Activated CD4-positive, alpha-beta T cell treated with anti-CD3 and anti-CD28 coated beads for 36 hours (primary cell): Measurements from ENCODE around the gene HDAC4. TPM values are rescaled to one million over a fixed set of nuclear protein-coding genes. Genes with fewer than 3 reads are reported as not detected.
A peak's percentile ranks its signal among the peaks of the same experiment; 100 is the strongest.

Source experiments
- ATAC-seq: fragments of 200-7000 bp; cut with Tn5 transposase; one replicate; pipeline ENCODE4 v1.10.0; 2021; ENCODE audit warnings: mild to moderate bottlenecking, moderate library complexity
- CTCF ChIA-PET: fragments of 350-600 bp; sonication (Branson Sonifier 250); formaldehyde crosslinking; loops from one replicate; lab custom pipeline; 2021; ENCODE audit warnings: antibody characterized with exemption; lab: Charles Lee
- POLR2A ChIA-PET: fragments of 350-600 bp; sonication (Branson Sonifier 250); formaldehyde crosslinking; loops from one replicate; lab custom pipeline; 2021; ENCODE audit warnings: antibody characterized with exemption, inconsistent platforms; lab: Charles Lee
- DNase-seq: peaks from one replicate; pipeline ENCODE4 v3.0.0-alpha.2; 2020
- H3K27ac Mint-ChIP-seq: one replicate; pipeline ENCODE4 v1.8.0; 2021; ENCODE audit warnings: mixed read lengths
- H3K27me3 Mint-ChIP-seq: one replicate; pipeline ENCODE4 v1.8.0; 2021; ENCODE audit warnings: mixed read lengths
- H3K36me3 Mint-ChIP-seq: one replicate; pipeline ENCODE4 v1.8.0; 2021; ENCODE audit warnings: low read depth, mixed read lengths
- H3K4me1 Mint-ChIP-seq: one replicate; pipeline ENCODE4 v1.8.0; 2021; ENCODE audit warnings: mixed read lengths
- H3K4me3 Mint-ChIP-seq: one replicate; pipeline ENCODE4 v1.8.0; 2021; ENCODE audit warnings: mild to moderate bottlenecking, moderate library complexity, mixed read lengths
- H3K9me3 Mint-ChIP-seq: one replicate; pipeline ENCODE4 v1.8.0; 2021; ENCODE audit warnings: low read depth, mixed read lengths
- intact Hi-C, 2 experiments: fragments of 100-400 bp; cut with DNase I in 1 of 2; cut with micrococcal nuclease in 1 of 2; formaldehyde crosslinking; loops; one replicate each; pipeline versions ENCODE4 v1.14.2 to v1.15.1; 2022 to 2024; cut with DNase I, micrococcal nuclease
- total RNA-seq, 2 experiments: library from RNA; stranded (reverse); gene quantifications; one replicate each; pipeline ENCODE4 v1.2.3, GENCODE V29; 2021

The HDAC4 gene
- total RNA-seq, 2 experiments from 2014 or later: 25.4 to 30.4 TPM

DNA sequence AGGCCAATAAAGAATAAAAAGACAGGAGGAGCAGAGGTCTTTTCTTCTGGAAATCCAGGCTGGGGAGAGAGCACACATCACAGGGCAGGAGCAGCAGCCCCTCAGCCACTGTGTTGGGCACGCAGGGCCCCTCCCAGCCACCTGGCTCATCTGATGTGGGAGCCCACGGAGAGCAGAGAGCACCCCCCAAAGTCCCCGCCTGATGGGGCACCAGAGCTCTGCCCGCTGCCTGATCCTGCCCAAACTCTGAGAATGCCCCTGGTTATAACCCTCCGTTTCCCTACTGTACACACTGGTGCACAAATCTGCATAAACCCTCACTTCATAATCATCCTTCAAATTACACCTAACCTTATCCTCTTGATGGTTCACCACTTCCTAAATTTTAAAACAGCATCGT, 111.3 kb downstream of the HDAC4 start:
- intact Hi-C loops: loop anchor here (1.0 to 5.0 kb wide), 12 partner anchors 10 to 259 kb away; partner anchors contain the start of gene HDAC4 (in 2 of the 2)
- no peaks in the 10 kb centered on the region for H3K9me3 Mint-ChIP-seq
- H3K36me3 Mint-ChIP-seq: peaks cover 2% of the 10 kb centered on the region
- POLR2A ChIA-PET: interaction anchor here (1.0 to 1.5 kb wide), 2 partner anchors 14 to 91 kb away, joined by 4 read pairs; no protein-coding TSS in a partner anchor
- peak; percentile 57 for DNase-seq
- peak; percentile 11 for ATAC-seq
- peaks cover 80% of the 10 kb centered on the region for H3K4me1 Mint-ChIP-seq
- peak overlapping the region; percentile 36 for H3K4me3 Mint-ChIP-seq
- CTCF ChIA-PET: interaction anchor here (0.7 to 1.4 kb wide), 3 partner anchors 34 to 93 kb away, joined by 3 to 5 read pairs (median 4); no protein-coding TSS in a partner anchor
- H3K27me3 Mint-ChIP-seq: peaks cover 21% of the 10 kb centered on the region
- peak overlapping the region; percentile 89 for H3K27ac Mint-ChIP-seq

DNA sequence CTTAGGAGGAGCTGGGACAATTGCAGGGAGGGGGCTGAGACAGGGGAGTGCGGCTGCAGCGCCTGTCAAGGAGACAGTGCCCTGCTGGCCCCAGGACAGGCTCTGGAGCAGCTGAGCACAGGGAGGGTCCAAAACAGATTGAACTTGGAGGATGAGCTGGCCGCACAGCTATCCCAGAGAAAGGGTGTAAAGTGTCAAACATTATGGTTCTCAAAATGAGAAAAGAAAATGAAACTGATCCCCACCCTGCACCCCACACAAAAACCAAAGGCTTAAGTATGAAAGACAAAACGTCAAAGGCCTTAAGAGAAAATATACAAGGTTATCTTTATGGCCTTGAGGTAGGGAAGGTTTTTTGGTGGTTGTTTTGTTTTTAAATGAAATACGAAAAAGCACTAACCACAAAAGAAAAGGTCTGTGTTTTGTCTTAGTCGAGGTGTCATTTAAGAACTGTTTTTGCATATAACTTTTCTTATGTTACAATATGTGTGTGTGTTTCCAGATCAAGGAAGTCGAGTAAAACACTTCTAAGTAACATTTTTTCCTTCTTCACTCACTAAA, 111.8 kb downstream of the HDAC4 start:
- H3K36me3 Mint-ChIP-seq: peaks cover 2% of the 10 kb centered on the region
- DNase-seq (peak; percentile 69), ATAC-seq (peak; percentile 65)
- ChIA-PET CTCF (interaction anchor here (0.7 to 1.4 kb wide), 4 partner anchors 34 to 94 kb away, joined by 3 to 6 read pairs (median 4); no protein-coding TSS in a partner anchor), POLR2A (interaction anchor here (1.0 to 1.5 kb wide), 2 partner anchors 14 to 92 kb away, joined by 4 read pairs; no protein-coding TSS in a partner anchor)
- peaks cover 21% of the 10 kb centered on the region for H3K27me3 Mint-ChIP-seq
- peak overlapping the region; percentile 36 for H3K4me3 Mint-ChIP-seq
- intact Hi-C loops: loop anchor here (1.0 to 5.0 kb wide), 12 partner anchors 10 to 259 kb away; partner anchors contain the start of gene HDAC4 (in 2 of the 2)
- H3K27ac Mint-ChIP-seq: peak overlapping the region; percentile 89
- H3K4me1 Mint-ChIP-seq: peaks cover 80% of the 10 kb centered on the region
- H3K9me3 Mint-ChIP-seq: no peaks in the 10 kb centered on the region

DNA sequence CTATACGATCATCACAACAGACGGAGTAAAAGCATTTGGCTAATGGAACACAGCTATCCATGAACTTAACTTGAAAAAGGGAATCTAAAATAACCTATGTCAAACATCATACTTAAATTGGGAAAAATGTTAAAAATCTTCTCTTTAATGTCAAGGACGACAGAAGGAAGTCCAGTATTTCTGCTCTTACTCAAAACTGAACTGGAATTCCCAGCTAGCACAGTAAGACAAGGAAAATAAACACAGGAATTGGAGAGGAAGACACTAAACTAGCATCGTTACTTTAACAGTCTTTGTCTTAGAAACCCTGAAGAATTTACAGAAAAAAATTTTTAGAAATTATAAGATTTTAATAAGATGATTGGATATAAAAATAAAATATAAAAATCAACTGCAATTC, 112.6 kb downstream of the HDAC4 start:
- peaks cover 79% of the 10 kb centered on the region for H3K4me1 Mint-ChIP-seq
- H3K27ac Mint-ChIP-seq: no peak overlapping the region
- DNase-seq (no peak), ATAC-seq (no peak)
- ChIA-PET CTCF (interaction anchor here (0.7 to 1.4 kb wide), 4 partner anchors 16 to 93 kb away, joined by 4 to 6 read pairs (median 5); no protein-coding TSS in a partner anchor), POLR2A (interaction anchor here (1.0 to 1.5 kb wide), 2 partner anchors 13 to 93 kb away, joined by 4 read pairs; no protein-coding TSS in a partner anchor)
- peaks cover 4% of the 10 kb centered on the region for H3K36me3 Mint-ChIP-seq
- intact Hi-C loops: loop anchor here (2.0 to 5.0 kb wide), 5 partner anchors 17 to 114 kb away; partner anchors contain the start of gene HDAC4 (in 2 of the 2)
- H3K9me3 Mint-ChIP-seq: no peaks in the 10 kb centered on the region
- H3K4me3 Mint-ChIP-seq: no peak overlapping the region
- peaks cover 21% of the 10 kb centered on the region for H3K27me3 Mint-ChIP-seq

DNA sequence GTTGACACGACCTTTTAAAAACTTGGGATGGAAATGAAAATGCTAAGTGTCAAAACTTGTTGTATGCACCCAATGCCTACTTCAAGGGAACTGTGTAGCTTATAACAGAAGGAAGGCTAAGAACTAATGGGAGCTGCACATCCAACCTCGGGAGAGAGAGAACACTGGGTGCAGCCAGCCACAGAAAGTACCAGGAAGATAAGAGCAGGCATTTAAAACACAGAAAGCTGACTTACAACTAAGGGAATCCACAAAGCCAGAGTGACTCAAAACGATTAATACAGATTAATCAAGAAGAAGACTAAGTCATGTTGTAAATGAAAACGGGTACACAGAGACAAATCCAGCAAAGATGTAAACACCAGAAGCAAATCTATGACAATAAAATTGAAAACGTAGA, 113.4 kb downstream of the HDAC4 start:
- H3K4me1 Mint-ChIP-seq: peaks cover 75% of the 10 kb centered on the region
- peaks cover 3% of the 10 kb centered on the region for H3K36me3 Mint-ChIP-seq
- H3K9me3 Mint-ChIP-seq: no peaks in the 10 kb centered on the region
- H3K4me3 Mint-ChIP-seq: no peak overlapping the region
- peak overlapping the region; percentile 1 for H3K27ac Mint-ChIP-seq
- H3K27me3 Mint-ChIP-seq: peaks cover 20% of the 10 kb centered on the region
- DNase-seq: no peak
- CTCF ChIA-PET: interaction anchor here (0.5 to 1.2 kb wide), 3 partner anchors 10 to 146 kb away, joined by 3 to 4 read pairs (median 3); no protein-coding TSS in a partner anchor
- ATAC-seq: no peak
- POLR2A ChIA-PET: no interaction called here
- intact Hi-C loops: loop anchor here in 1 of 2 experiments (5.0 kb wide), 1 partner anchor 115 kb away; the partner anchor contains the start of gene HDAC4

DNA sequence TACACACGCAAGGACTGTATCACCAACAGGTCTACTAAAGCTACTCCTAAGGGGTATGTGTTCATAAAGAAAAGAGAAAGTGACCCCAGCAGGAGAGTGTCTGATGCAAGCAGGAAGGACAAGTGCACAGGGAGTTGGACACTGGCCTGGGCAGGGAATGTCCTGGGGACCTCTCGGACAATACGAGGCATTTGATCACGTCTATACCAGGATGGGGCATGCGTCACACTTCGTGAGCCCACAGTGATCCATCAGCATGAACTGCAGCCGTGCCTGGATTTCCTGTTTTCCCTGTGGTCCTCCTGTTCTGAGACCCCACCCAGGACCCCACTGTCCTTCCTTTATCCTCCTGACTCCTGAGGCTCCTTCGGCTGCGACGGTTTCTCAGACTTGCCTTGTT, 113.9 kb downstream of the HDAC4 start:
- CTCF ChIA-PET: interaction anchor here (0.5 to 1.2 kb wide), 3 partner anchors 11 to 94 kb away, joined by 3 to 4 read pairs (median 3); no protein-coding TSS in a partner anchor
- peaks cover 2% of the 10 kb centered on the region for H3K36me3 Mint-ChIP-seq
- no peak for DNase-seq
- ATAC-seq: no peak
- no peaks in the 10 kb centered on the region for H3K9me3 Mint-ChIP-seq
- peaks cover 18% of the 10 kb centered on the region for H3K27me3 Mint-ChIP-seq
- peak overlapping the region; percentile 1 for H3K27ac Mint-ChIP-seq
- H3K4me1 Mint-ChIP-seq: peaks cover 73% of the 10 kb centered on the region
- POLR2A ChIA-PET: no interaction called here
- intact Hi-C loops: loop anchor here (1.0 to 5.0 kb wide), 2 partner anchors 94 to 115 kb away; partner anchors contain the start of gene HDAC4 (in 1 of the 2)
- no peak overlapping the region for H3K4me3 Mint-ChIP-seq

DNA sequence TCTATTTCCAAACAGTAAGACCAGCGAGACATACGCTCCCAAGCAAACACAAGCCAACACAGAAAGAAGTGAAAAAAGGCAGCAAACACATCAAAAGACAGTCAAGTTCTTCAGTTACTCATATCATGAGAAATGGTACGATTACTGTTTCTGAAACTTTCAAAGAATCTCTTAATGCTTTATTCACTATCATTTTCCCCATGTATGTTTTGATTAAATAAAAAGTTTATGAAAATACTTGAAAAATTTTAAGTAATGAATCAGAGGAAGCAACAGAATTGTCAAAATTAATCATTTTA, 114.9 kb downstream of the HDAC4 start:
- no peak for DNase-seq
- peak; percentile 57 for ATAC-seq
- peaks cover 2% of the 10 kb centered on the region for H3K36me3 Mint-ChIP-seq
- H3K27ac Mint-ChIP-seq: peak overlapping the region; percentile 78
- H3K9me3 Mint-ChIP-seq: no peaks in the 10 kb centered on the region
- H3K4me3 Mint-ChIP-seq: peak overlapping the region; percentile 63
- H3K27me3 Mint-ChIP-seq: peaks cover 18% of the 10 kb centered on the region
- POLR2A ChIA-PET: interaction anchor here (0.9 kb wide), 1 partner anchor 11 kb away, joined by 3 read pairs; no protein-coding TSS in a partner anchor
- CTCF ChIA-PET: interaction anchor here (0.8 to 1.7 kb wide), 4 partner anchors 8 to 19 kb away, joined by 3 to 6 read pairs (median 4); no protein-coding TSS in a partner anchor
- intact Hi-C loops: loop anchor here (1.0 to 5.0 kb wide), 3 partner anchors 11 to 116 kb away; partner anchors contain the start of gene HDAC4 (in 1 of the 2)
- H3K4me1 Mint-ChIP-seq: peaks cover 73% of the 10 kb centered on the region

DNA sequence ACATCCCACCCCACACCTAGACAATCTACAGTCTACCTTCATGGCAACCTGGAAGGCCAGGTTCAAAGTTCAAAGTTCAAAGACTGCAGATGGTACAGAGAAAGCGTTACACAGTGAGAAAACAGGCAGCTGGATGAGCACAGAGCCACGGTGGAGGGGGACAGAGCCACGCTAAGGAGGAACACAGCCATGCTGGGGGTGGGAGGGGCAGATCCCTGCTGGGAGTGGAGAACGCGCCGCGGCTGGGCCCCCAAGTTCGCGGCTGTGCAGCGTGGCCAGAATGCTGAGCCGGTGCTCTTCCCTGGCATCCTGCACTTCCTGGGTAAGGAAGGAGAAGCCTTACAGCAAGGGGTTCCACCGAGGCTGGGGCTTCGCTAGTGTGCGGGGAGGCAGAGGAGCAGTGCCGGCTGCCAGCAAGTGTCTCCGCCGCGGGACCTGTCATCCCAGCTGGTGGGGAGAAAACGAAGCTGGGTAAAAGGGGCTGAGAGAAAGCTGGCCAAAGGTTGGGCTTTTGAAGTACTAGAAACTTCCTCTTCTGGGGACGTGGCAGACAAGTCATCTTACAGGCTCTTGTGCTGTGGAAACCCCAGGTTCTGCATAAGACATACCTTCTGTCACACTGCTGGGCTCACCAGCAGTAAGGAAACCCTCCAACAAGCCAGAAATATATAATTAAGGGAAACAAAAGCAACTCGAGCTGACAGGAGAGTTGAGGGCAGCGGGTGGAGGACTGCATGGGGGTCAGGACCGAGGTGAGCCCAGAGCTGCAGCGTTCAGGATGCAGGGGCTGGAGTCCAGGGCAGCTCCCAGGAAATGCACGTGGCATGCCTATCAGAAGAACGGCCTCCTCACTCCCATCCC, 115.5 kb downstream of the HDAC4 start:
- Mint-ChIP-seq H3K36me3 (peaks cover 2% of the 10 kb centered on the region), H3K27ac (peak overlapping the region; percentile 78), H3K27me3 (peaks cover 16% of the 10 kb centered on the region), H3K4me3 (peak overlapping the region; percentile 63), H3K4me1 (peaks cover 67% of the 10 kb centered on the region), H3K9me3 (no peaks in the 10 kb centered on the region)
- ATAC-seq: peak; percentile 64
- intact Hi-C loops: loop anchor here (1.0 to 5.0 kb wide), 2 partner anchors 10 to 117 kb away; partner anchors contain the start of gene HDAC4 (in 1 of the 2)
- CTCF ChIA-PET: interaction anchor here (0.6 to 1.7 kb wide), 6 partner anchors 9 to 21 kb away, joined by 3 to 6 read pairs (median 4); no protein-coding TSS in a partner anchor
- peak; percentile 65 for DNase-seq
- POLR2A ChIA-PET: interaction anchor here (0.6 to 1.2 kb wide), 3 partner anchors 10 to 69 kb away, joined by 3 read pairs; no protein-coding TSS in a partner anchor

DNA sequence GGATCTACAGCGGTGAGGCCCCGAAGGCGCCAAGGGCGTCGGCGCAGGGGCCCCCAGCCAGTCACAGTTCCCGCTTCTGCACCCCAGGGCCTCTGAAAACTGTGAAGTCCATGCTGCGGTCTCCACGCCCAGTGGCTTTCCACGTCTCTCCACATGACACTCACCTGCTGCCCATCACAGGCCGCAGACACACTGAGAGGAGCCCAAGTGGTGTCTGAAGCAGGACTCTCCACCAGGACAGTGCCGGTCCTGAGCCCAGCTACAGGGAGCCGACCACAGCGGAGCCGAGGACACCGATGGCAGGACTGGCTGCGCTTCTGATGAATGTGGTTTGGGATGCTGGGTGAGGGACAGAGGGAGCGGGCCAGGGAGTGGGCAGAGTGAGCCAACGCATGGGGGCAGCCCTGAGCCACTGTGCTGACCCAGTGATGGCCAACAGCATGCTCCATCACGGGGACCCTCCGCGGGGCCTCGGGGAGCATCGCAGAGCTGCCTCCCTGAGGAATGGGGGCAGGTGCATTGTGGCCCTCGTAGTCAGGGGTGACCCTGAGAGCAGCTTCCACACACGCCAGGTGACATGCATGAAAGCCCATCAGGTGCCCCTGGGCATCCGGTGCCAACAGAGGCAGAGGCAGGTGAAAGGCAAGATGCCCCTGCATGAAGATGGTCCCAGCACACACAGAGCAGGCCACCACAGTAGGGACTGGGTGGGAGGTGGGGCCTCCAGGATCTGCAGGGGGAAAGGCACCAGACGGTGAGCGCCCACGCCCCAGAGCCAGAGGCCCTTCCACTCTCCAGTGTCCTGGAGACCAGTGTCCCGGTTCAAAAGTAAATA, 116.6 kb downstream of the HDAC4 start:
- POLR2A ChIA-PET: interaction anchor here (1.2 kb wide), 1 partner anchor 20 kb away, joined by 3 read pairs; no protein-coding TSS in a partner anchor
- H3K27ac Mint-ChIP-seq: no peak overlapping the region

DNA sequence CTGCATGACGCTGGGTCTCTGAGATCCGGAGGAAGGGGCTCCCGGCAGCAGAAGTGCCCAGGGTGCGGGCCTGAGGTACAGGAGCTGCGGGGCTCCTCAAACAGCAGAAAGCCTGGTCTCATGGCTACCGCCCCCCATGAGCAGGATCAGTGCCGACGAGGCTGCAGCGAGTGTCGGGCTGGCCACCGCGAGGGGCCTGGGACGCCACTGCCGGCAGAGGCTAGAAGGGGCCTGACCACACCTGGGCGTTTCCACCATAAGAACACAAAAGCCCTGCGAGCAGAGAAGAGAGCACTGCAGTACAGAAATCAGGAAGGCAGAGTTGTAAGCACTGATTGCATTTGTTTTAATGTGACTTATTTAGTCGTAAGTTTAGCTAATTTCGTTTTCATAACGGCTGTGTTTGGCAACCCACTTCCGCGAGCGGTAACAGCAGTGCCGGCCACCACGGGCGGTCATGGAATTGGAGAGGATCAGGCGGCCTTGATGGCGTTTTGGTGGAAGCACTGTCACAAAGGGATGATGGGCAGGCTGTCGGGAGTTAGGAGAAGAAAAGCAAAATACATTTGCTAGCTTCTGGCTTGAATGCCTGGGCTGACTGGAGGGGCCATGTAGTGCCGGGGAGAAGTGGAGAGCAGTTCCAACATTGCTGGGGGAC, 117.4 kb downstream of the HDAC4 start:
- peaks cover 15% of the 10 kb centered on the region for H3K27me3 Mint-ChIP-seq
- ATAC-seq (no peak), DNase-seq (no peak)
- intact Hi-C loops: no loop called here
- ChIA-PET CTCF (interaction anchor here (0.6 to 1.2 kb wide), 3 partner anchors 9 to 97 kb away, joined by 3 to 4 read pairs (median 3); no protein-coding TSS in a partner anchor), POLR2A (no interaction called here)
- H3K36me3 Mint-ChIP-seq: peaks cover 4% of the 10 kb centered on the region
- H3K27ac Mint-ChIP-seq: no peak overlapping the region
- H3K4me1 Mint-ChIP-seq: peaks cover 49% of the 10 kb centered on the region
- no peak overlapping the region for H3K4me3 Mint-ChIP-seq
- no peaks in the 10 kb centered on the region for H3K9me3 Mint-ChIP-seq

More for the DNA sequence above, 116.6 kb downstream of the HDAC4 start:
- peaks cover 56% of the 10 kb centered on the region for H3K4me1 Mint-ChIP-seq
- peak overlapping the region; percentile 63 for H3K4me3 Mint-ChIP-seq
- ATAC-seq (no peak), DNase-seq (no peak)
- H3K9me3 Mint-ChIP-seq: no peaks in the 10 kb centered on the region
- peaks cover 15% of the 10 kb centered on the region for H3K27me3 Mint-ChIP-seq
- peaks cover 4% of the 10 kb centered on the region for H3K36me3 Mint-ChIP-seq
- intact Hi-C loops: no loop called here
- CTCF ChIA-PET: interaction anchor here (0.6 kb wide), 2 partner anchors 32 to 114 kb away, joined by 3 to 5 read pairs; no protein-coding TSS in a partner anchor
